Activated B cell treated with CpG ODN at 0.5 μM for 24 hours (primary cell): ENCODE results near the gene ROGDI. TPM values are rescaled to one million over a fixed set of nuclear protein-coding genes. Genes with fewer than 3 reads are reported as not detected.
"Not testable (repeated sequence)": the region's sequence is repeated elsewhere in the genome, so short reads cannot be mapped to it uniquely, and the experiment has no call there.

Experiments
- ATAC-seq: fragments of 200-7000 bp; cut with Tn5 transposase; one replicate; pipeline ENCODE4 v1.10.0; 2021; ENCODE audit warnings: low read depth, mild to moderate bottlenecking, moderate library complexity
- CTCF ChIA-PET: fragments of 350-600 bp; sonication (Branson Sonifier 250); formaldehyde crosslinking; loops from one replicate; lab custom pipeline; 2021; ENCODE audit warnings: antibody characterized with exemption; lab: Charles Lee
- POLR2A ChIA-PET: fragments of 350-600 bp; sonication (Branson Sonifier 250); formaldehyde crosslinking; loops from one replicate; lab custom pipeline; 2021; ENCODE audit warnings: antibody characterized with exemption; lab: Charles Lee
- DNase-seq: peaks from one replicate; pipeline ENCODE4 v3.0.0; 2022
- H3K27ac Mint-ChIP-seq: one replicate; pipeline ENCODE4 v1.8.0; 2020; ENCODE audit warnings: mixed read lengths
- H3K27me3 Mint-ChIP-seq: one replicate; pipeline ENCODE4 v1.8.0; 2021; ENCODE audit warnings: mixed read lengths
- H3K36me3 Mint-ChIP-seq: one replicate; pipeline ENCODE4 v1.8.0; 2021; ENCODE audit warnings: low read depth, mixed read lengths
- H3K4me1 Mint-ChIP-seq: one replicate; pipeline ENCODE4 v1.8.0; 2021; ENCODE audit warnings: mixed read lengths
- H3K4me3 Mint-ChIP-seq: one replicate; pipeline ENCODE4 v1.8.0; 2020; ENCODE audit warnings: mild to moderate bottlenecking, mixed read lengths
- H3K9me3 Mint-ChIP-seq: one replicate; pipeline ENCODE4 v1.8.0; 2020; ENCODE audit warnings: mixed read lengths
- CTCF ChIP-seq: fragments of 200-600 bp; IDR thresholded peaks from one replicate; pipeline ENCODE4 v1.8.0; 2022; ENCODE audit warnings: antibody characterized with exemption, mild to moderate bottlenecking
- intact Hi-C: fragments of 100-400 bp; cut with micrococcal nuclease; formaldehyde crosslinking; loops from one replicate; pipeline ENCODE4 v1.15.1; 2024
- total RNA-seq: library from RNA; stranded (reverse); gene quantifications from 2 replicates; pipeline ENCODE4 v1.2.3, GENCODE V29; 2022

Gene ROGDI
- total RNA-seq, 1 donor from 2014 or later = 6.8 TPM

GRCh38 chr16:4788489-4788889, 13.9 kb downstream of the ROGDI start:
- no peak for DNase-seq
- no peak overlapping the region for H3K4me3 Mint-ChIP-seq
- no peak for TF ChIP-seq CTCF
- no peaks in the 10 kb centered on the region for H3K4me1 Mint-ChIP-seq
- no peak overlapping the region for H3K27ac Mint-ChIP-seq
- CTCF ChIA-PET = no interaction called here
- no peaks in the 10 kb centered on the region for H3K36me3 Mint-ChIP-seq
- POLR2A ChIA-PET = interaction anchor here (0.6 kb wide), 1 partner anchor 1185 kb away, joined by 5 read pairs; no protein-coding TSS in a partner anchor
- intact Hi-C loops = no loop called here
- peaks cover 3% of the 10 kb centered on the region for H3K27me3 Mint-ChIP-seq
- no peak for ATAC-seq
- H3K9me3 Mint-ChIP-seq = no peaks in the 10 kb centered on the region

GRCh38 chr16:4787627-4788482, 14.6 kb downstream of the ROGDI start, which contains the start of gene SEPTIN12:
Gene SEPTIN12 (minus strand): TSS chr16:4788345. CDS start chr16:4787645, 700 bp downstream.
- POLR2A ChIA-PET = interaction anchor here (0.6 kb wide), 1 partner anchor 1184 kb away, joined by 5 read pairs; no protein-coding TSS in a partner anchor
- intact Hi-C loops = no loop called here
- H3K9me3 Mint-ChIP-seq = no peaks in the 10 kb centered on the region
- H3K27ac Mint-ChIP-seq = no peak within 1 kb of the TSS
- no peak for TF ChIP-seq CTCF
- no peaks in the 10 kb centered on the region for H3K4me1 Mint-ChIP-seq
- no peak within 1 kb of the TSS for H3K4me3 Mint-ChIP-seq
- DNase-seq = no peak
- no peak for ATAC-seq
- CTCF ChIA-PET = no interaction called here
- no peaks in the 10 kb centered on the region for H3K36me3 Mint-ChIP-seq
- H3K27me3 Mint-ChIP-seq = peaks cover 3% of the 10 kb centered on the region

GRCh38 chr16:4787068-4787467, 15.4 kb downstream of the ROGDI start:
- ATAC-seq (no peak), DNase-seq (no peak)
- ChIA-PET CTCF (no interaction called here), POLR2A (interaction anchor here (0.6 kb wide), 2 partner anchors 115 to 119 kb away, joined by 3 to 4 read pairs; no protein-coding TSS in a partner anchor)
- H3K4me3 Mint-ChIP-seq = no peak overlapping the region
- no peak overlapping the region for H3K27ac Mint-ChIP-seq
- intact Hi-C loops = no loop called here
- TF ChIP-seq CTCF = no peak
- no peaks in the 10 kb centered on the region for H3K4me1 Mint-ChIP-seq
- no peaks in the 10 kb centered on the region for H3K9me3 Mint-ChIP-seq
- no peaks in the 10 kb centered on the region for H3K36me3 Mint-ChIP-seq
- peaks cover 3% of the 10 kb centered on the region for H3K27me3 Mint-ChIP-seq

- H3K27ac Mint-ChIP-seq = no peak overlapping the region
- intact Hi-C loops = no loop called here
- DNase-seq (no peak), ATAC-seq (no peak)
- H3K4me3 Mint-ChIP-seq = no peak overlapping the region
- ChIA-PET CTCF (no interaction called here), POLR2A (no interaction called here)
- no peaks in the 10 kb centered on the region for H3K36me3 Mint-ChIP-seq
- no peaks in the 10 kb centered on the region for H3K9me3 Mint-ChIP-seq
- peaks cover 3% of the 10 kb centered on the region for H3K27me3 Mint-ChIP-seq
- H3K4me1 Mint-ChIP-seq = no peaks in the 10 kb centered on the region
- no peak for TF ChIP-seq CTCF
Observed at GRCh38 chr16:4785758-4786433, 16.5 kb downstream of the ROGDI start.

- intact Hi-C loops, CTCF ChIA-PET: not testable (repeated sequence)
Observed at GRCh38 chr16:4784444-4784987, 17.9 kb downstream of the ROGDI start.

More at GRCh38 chr16:4784444-4784987, 17.9 kb downstream of the ROGDI start:
- H3K9me3 Mint-ChIP-seq, H3K36me3 Mint-ChIP-seq, ATAC-seq, H3K4me1 Mint-ChIP-seq, H3K27ac Mint-ChIP-seq, POLR2A ChIA-PET, DNase-seq, H3K4me3 Mint-ChIP-seq, H3K27me3 Mint-ChIP-seq: not testable (repeated sequence)
